ENCODE results near the gene LENG8. TPM values are rescaled to one million over a fixed set of nuclear protein-coding genes. Genes with fewer than 3 reads are reported as not detected.
"Not testable (repeated sequence)": the region's sequence is repeated elsewhere in the genome, so short reads cannot be mapped to it uniquely, and the experiment has no call there.

LENG8 gene
- total and polyA plus RNA-seq, 2 of the 8 experiments (the other 6 are each of a cell fraction or from before 2014, with no cell fraction given) = 62.2 to 108 TPM

GRCh38 chr19:54466110-54466480 is 17.1 kb downstream of the LENG8 start:
- peaks cover 3 to 29% (median 20%) of the 10 kb centered on the region in 4 experiments for H3K27me3 ChIP-seq (replicated peaks in 1 of 4; ENCODE audit: control insufficient read depth in 3 of 4, extremely low read depth in 1 of 4, insufficient read depth in 3 of 4, low read length in 3 of 4)
- not testable (repeated sequence) for H2BK15ac ChIP-seq (ENCODE audit: low read length); H4K91ac ChIP-seq (replicated peaks; ENCODE audit: insufficient read length, low read length); H3K4me3 ChIP-seq (ENCODE audit: extremely low read depth in 1 of 4, insufficient read depth in 2 of 4, low read depth in 3 of 4, low read length in 4 of 4); H2AK5ac ChIP-seq (ENCODE audit: low read depth, low read length); H4K5ac ChIP-seq (ENCODE audit: insufficient read length, low read depth, low read length); H3K9me3 ChIP-seq (ENCODE audit: insufficient read depth in 2 of 2, low read depth in 1 of 2, low read length in 1 of 2); H2BK120ac ChIP-seq (replicated peaks; ENCODE audit: low read depth, low read length); H3K23ac ChIP-seq (ENCODE audit: insufficient read length); H2BK5ac ChIP-seq (ENCODE audit: low read depth, low read length); H3K79me2 ChIP-seq (ENCODE audit: control insufficient read depth in 1 of 2, insufficient read depth in 2 of 2, low read length in 2 of 2); H3K18ac ChIP-seq (ENCODE audit: extremely low read depth, low read length); DNase-seq (ENCODE audit: low read depth in 1 of 2, low spot score in 2 of 2); H3K79me1 ChIP-seq (ENCODE audit: low read depth, low read length); H2AFZ ChIP-seq (ENCODE audit: low read length); H3K14ac ChIP-seq (ENCODE audit: insufficient read length); H3K27ac ChIP-seq (ENCODE audit: low read depth, low read length); H2BK20ac ChIP-seq (ENCODE audit: low read length); H3K4ac ChIP-seq (replicated peaks; ENCODE audit: insufficient read length, low read depth, low read length); H4K20me1 ChIP-seq (replicated peaks in 1 of 2; ENCODE audit: control insufficient read depth in 1 of 2, insufficient read depth in 2 of 2, low read length in 2 of 2); H3K9ac ChIP-seq (replicated peaks in 1 of 4; ENCODE audit: extremely low read depth in 1 of 4, low read depth in 3 of 4, low read length in 3 of 4); FAIRE-seq; H3K4me2 ChIP-seq (ENCODE audit: insufficient read depth in 1 of 2, low read depth in 2 of 2, low read length in 2 of 2); H3K56ac ChIP-seq (replicated peaks; ENCODE audit: insufficient read length, low read depth, low read length); H2BK12ac ChIP-seq (ENCODE audit: low read depth, low read length); H4K8ac ChIP-seq (ENCODE audit: extremely low read depth, insufficient read depth, low read length)
- ChIA-PET POLR2A (ENCODE audit: partially characterized antibody) (interaction anchor here (1.2 to 1.6 kb wide), 3 partner anchors 7 to 652 kb away, joined by 3 to 7 read pairs (median 3); partner anchors contain the start of genes CDC42EP5 and PPP1R12C), CTCF (ENCODE audit: partially characterized antibody) (interaction anchor here (1.9 kb wide), 1 partner anchor 11 kb away, joined by 6 read pairs; no protein-coding TSS in a partner anchor)
- peaks cover 0 to 12% (median 2%) of the 10 kb centered on the region in 4 experiments; a peak in 3 of 8 replicates for H3K36me3 ChIP-seq (ENCODE audit: control insufficient read depth in 2 of 4, insufficient read depth in 4 of 4, low read length in 3 of 4)
- H3K23me2 ChIP-seq (ENCODE audit: low read depth, low read length) = peaks cover 12% of the 10 kb centered on the region; the same call in 1 of the 2 replicates
- 95% methylated on average over 14 of the region's 14 CpGs; no CpG with 5 or more reads in 1 of the 2 experiments for WGBS, 2 experiments (ENCODE audit: extremely low coverage in 1 of 2, insufficient coverage in 1 of 2, insufficient read length in 1 of 2, insufficient replicate concordance in 2 of 2, low coverage in 1 of 2, low lambda C conversion rate in 2 of 2, missing lambda C conversion rate in 1 of 2)
- H3K4me1 ChIP-seq (replicated peaks in 1 of 4; ENCODE audit: control insufficient read depth in 3 of 4, insufficient read depth in 4 of 4, low read length in 3 of 4) = peaks cover 3 to 15% (median 7%) of the 10 kb centered on the region in 4 experiments; a peak in 6 of 7 replicates

All from H1 (cell line).